Activated T-cell treated with anti-CD3 and anti-CD28 coated beads for 48 hours (primary cell): ENCODE results near the gene ARHGAP42.

Experiments
- DNase-seq: peaks from one replicate; pipeline ENCODE4 v3.0.0-alpha.2; 2020; ENCODE audit warnings: low read depth

The ARHGAP42 gene

GRCh38 chr11:100759106-100759505 is 72.0 kb downstream of the ARHGAP42 start:
- no peak for DNase-seq

- no peak for DNase-seq
Measured at GRCh38 chr11:100759856-100760255, 72.8 kb downstream of the ARHGAP42 start.

DNA sequence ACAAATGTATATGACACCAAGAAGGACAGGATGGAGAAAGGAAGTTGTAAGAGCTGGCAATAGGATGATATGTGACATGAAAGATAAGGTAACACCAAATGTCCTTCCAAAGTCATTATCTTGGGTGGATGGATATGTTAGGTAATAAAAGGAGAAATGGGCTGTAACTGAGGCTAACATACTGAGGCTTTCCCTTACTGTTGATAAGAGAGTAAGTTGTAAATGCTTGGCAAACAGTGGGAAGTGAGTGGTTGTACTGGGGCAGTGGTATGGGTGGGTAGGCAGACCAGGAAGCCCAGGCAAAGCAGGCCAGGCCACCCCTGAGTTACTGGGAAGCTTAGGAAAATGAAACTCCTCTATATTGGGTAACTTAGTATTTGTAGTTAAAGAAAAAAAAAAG is 73.7 kb downstream of the ARHGAP42 start:
- DNase-seq: no peak

- no peak for DNase-seq
Measured at GRCh38 chr11:100761841-100762240, 74.8 kb downstream of the ARHGAP42 start.

DNA sequence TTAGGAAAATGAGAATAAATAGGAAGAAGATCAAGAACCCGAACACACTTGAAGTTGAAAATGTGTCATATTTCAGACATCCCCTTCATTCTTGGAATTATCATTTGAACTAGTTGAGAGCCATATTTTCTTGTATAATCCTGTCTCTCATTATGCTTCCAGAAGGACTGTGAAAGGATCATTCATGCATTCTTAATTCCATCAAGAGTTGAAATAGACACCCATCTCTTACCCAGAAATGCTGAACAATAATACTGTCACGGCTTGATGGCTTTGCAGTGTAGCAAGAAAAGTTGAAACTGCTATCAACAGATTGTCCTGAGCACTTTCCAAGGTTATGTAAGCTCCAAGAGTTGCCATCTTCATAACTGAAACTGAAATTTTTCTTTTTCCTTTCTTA is 79.7 kb downstream of the ARHGAP42 start:
- no peak for DNase-seq

- DNase-seq: no peak
Measured at GRCh38 chr11:100769165-100769564, 82.1 kb downstream of the ARHGAP42 start.

DNA sequence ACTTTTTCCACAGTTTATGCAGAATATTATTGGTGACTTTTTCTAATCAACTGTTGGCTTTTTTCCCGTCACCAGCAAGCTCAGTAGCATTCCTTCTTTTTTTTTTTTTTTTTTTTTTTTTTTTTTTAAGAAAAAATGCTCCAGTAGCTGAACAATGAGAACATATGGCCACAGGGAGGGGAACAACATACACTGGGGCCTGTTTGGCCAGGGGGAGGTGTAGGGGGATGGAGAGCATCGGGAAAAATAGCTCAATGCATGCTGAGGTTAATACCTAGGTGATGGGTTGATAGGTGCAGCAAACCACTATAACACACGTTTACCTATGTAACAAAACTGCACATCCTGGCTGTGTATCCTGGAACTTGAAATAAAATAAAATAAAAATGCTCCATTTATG is 82.5 kb downstream of the ARHGAP42 start:
- no peak for DNase-seq

GRCh38 chr11:100774132-100774531 is 87.0 kb downstream of the ARHGAP42 start:
- no peak for DNase-seq

DNA sequence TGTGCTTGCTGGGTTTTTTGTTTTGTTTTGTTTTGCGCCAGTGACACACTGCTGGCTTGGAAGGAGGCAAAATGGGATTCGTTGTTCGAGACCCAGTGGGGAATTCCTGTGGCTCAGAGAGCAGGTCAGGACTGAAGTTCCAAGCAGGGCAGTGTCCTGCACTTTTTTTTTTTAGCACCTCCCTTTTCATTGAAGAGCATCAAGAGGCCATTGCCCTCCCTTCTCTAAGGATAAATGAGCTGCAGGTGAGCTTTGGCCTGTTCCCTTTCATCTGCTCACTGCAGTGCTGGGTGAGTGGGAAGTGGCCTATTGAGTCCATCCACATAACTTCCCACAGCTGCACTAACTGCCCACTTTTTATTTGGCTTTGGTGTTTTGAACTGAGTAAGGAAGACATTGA is 87.8 kb downstream of the ARHGAP42 start:
- DNase-seq: no peak

- no peak for DNase-seq
Measured at GRCh38 chr11:100776212-100776896, 89.3 kb downstream of the ARHGAP42 start.

- no peak for DNase-seq
Measured at GRCh38 chr11:100777103-100777502, 90.0 kb downstream of the ARHGAP42 start.

- DNase-seq: no peak
Measured at GRCh38 chr11:100777736-100778135, 90.6 kb downstream of the ARHGAP42 start.

GRCh38 chr11:100778166-100778785 is 91.2 kb downstream of the ARHGAP42 start:
- DNase-seq: no peak

DNA sequence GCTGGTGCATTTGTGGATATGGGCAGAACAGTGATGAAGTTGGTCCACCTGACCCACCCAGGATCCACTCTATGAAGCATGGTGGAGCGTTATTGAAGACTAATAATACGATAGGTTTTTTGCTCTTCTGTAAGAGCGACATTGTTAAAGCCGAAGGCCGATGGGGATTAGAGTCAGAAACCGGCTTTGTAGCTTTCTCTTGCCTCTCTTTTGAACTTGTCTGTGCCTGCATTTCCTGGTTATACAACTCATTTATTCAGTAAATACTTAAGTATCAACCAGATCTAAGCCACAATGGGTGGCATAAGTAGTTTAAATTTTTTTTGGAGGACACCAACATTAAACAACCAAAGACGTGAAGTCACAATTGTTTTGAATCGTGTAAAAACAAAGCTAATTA is 93.4 kb downstream of the ARHGAP42 start:
- DNase-seq: no peak

GRCh38 chr11:100785148-100785983 is 98.3 kb downstream of the ARHGAP42 start:
- no peak for DNase-seq

GRCh38 chr11:100788561-100789295 is 101.6 kb downstream of the ARHGAP42 start:
- DNase-seq: no peak

DNA sequence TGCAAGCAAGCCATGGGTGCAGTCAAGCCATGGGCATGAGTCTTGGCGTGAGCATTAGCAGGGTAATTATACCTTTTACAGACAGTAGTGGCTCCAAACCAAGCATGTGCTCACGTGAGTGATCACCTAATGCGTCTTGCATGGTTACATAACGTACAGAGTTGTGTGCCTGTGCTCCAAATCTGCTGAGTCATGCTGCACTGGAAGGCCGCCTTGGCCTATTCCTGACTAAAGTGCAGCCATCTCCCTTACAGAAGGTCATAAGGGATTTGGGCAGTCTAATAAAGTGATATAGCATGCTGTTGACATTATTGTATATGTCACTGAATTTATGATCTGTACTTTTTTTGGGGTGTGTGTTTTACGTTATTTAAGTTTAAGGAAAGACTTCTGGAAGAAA is 102.4 kb downstream of the ARHGAP42 start:
- no peak for DNase-seq

DNA sequence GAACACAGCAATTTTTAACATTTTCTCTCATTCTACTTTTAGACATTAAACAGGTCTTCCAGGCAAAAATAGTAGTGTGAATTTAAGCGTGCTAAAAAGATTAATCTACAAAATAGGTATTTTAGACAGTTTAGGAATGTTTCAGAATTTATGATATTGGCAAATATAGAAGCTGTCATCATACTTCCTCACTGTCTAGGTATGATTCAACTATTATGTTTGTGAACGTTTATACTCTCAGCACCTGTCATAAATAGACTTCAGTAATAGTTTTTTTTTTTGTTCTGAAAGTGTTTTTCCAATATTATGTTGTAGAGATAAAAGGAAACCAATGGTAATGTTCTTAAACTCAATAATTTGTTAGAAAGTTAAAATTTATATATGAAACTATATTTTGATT is 103.0 kb downstream of the ARHGAP42 start:
- no peak for DNase-seq

GRCh38 chr11:100791103-100791502 is 104.0 kb downstream of the ARHGAP42 start:
- no peak for DNase-seq

- no peak for DNase-seq
Measured at GRCh38 chr11:100791860-100792259, 104.8 kb downstream of the ARHGAP42 start.

DNA sequence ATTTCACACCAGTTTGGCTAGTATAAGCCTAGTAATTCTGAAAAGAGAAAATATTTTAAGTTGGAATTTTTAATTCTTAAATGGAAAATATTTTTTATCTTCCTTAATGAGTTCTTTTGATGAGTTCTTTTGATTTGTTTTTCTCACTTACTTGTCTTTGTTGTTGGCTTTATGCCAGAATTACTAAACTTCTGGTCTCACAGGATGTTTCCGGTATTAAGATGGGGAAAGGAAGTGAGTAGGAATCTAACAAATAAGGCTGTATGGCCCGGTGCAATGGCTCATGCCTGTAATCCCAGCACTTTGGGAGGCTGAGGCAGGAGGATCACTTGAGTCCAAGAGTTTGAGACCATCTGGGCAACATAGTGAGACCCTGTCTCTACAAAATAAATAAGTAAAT is 106.4 kb downstream of the ARHGAP42 start:
- DNase-seq: no peak

DNA sequence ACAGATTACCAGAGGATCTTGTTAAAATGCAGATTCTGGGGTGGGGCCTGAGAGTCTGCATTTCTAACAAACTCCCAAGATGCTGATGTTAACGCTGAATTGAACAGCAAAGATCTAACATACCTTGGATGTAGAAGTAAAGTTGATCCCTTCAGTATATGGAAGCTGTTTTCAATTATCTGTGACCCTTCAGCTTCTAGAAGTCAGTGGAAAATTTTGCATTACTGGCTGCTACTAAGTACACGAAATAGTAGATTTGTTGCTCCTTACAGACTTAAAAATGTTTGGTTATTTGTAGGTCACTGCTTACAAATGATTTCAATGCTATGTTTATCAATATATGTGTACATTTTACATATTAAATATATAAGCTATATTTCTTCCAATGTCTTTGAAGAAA is 107.4 kb downstream of the ARHGAP42 start:
- no peak for DNase-seq
